Measurements from ENCODE around the gene PDCD1LG2.
"Not testable (repeated sequence)": the region's sequence is repeated elsewhere in the genome, so short reads cannot be mapped to it uniquely, and the experiment has no call there.

Gene PDCD1LG2

DNA sequence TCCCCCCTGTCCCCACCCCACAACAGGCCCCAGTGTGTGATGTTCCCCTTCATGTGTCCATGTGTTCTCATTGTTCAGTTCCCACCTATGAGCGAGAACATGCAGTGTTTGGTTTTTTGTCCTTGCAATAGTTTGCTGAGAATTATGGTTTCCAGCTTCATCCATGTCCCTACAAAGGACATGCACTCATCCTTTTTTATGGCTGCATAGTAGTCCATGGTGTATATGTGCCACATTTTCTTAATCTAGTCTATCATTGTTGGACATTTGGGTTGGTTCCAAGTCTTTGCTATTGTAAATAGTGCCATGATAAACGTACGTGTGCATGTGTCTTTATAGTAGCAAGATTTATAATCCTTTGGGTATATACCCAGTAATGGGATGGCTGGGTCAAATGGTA, 15.6 kb upstream of the PDCD1LG2 start:
- DNase-seq, result not testable (repeated sequence)

DNA sequence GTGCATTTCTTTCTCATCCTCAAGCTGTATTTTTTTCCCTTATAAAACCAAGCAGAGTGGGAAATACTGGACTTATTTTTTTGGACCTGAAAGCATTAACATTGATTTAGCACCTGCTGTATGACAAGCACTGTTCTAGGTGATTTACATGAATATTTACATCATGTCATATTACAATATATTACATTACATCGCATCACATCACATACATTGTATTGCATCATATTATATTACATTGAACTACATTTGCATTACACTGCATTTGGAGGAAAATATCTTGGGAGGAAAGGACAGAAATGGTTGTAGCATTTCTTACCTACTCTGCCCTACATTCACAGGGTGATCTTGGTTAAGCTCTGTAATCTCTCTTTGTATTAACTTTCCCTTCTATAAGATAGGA, 11.2 kb upstream of the PDCD1LG2 start:
- DNase-seq, result no peak

DNA sequence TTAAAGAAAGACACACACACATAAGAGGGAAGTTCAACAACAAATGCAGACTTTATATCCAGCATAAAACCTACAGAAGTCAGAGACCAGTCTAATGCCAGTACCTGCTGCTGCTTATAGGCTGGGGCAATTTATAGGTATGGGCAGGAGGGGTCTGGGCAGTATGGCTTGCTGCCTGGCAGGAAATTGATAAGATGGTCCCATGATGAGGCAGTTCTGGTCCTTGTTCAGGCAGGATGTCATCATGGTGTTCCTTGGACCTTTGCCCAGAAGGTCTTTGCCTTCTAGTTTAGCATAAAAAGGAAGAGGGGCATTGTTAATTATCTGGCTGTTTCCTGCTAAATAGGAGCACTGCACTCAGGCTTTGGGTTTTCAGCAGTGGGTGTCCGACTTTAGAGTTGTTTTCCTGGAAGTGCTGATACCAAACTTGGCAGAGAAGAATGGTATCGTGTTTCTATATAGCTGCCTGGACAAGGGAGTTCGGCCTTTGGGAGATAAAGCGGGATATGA, 10.4 kb upstream of the PDCD1LG2 start:
- DNase-seq, result no peak

DNA sequence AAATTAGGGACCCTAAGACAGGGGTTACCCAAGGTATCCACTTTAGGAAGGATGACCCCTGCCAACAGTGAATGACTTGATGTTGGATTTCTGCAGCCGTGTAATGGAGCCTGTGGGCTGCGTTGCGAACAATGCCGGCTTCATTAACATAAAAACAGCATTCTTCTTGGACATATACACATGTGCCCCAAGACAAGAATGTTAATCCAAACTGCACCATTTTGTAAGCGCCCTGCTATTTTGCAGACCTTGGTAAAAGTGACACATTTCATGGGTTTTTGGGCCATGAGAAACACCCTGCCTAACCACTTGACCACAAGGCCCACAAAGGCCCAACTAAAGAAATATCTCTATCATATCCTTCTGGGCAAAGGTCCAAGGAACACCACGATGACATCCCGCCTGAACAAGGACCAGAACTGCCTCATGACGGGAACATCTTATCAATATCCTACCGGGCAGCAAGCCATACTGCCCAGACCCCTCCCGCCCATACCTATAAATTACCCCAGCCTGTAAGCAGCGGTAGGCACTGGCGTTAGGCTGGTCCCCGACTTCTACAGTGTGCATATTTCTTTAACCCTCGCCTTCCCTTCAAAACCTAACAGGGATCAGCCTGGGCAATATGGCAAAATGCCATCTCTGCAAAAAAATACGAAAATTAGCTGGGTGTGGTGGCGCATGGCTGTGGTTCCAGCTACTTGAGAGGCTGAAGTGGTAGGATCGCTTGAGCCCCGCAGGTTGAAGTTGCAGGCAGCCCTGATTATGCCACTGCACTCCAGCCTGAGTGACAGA, 9.7 kb upstream of the PDCD1LG2 start:
- no peak for DNase-seq

DNA sequence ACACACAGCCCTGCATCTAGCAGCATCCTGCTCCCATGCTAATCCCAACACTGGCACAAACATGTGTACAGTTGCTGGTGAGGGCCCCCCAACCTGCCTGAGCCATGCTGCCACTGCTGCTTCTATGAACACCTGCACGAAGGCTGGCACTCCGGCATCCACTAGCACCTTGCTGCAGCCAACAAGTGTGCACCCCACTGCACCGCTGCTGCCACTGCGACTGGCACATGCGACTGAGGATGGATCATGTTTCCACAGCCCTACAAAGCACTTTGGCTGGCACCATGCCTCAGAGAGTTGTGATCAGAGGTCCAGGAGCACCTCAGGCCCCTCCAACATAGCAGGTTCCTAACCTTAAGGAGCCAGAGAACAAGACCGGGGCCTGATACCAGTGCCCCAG, 7.8 kb upstream of the PDCD1LG2 start:
- no peak for DNase-seq

DNA sequence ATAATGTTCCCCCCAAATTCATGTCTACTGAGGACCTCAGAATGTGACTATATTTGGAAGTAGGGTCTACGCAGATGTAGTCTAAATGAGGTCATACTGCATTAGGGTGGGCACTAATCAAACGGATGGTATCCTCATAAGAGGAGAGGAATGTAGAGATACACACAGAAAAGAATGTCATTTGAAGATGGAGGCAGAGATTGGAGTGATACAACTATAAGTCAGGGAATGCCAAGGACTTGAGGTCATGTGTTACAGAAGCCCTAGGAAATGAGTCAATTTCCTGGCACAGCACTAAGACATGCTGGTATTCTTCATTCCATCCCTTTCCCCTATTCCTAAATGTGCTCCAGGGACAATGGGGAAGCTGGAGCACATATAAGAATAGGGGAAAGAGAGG, 758 bp upstream of the PDCD1LG2 start:
- no peak for DNase-seq

DNA sequence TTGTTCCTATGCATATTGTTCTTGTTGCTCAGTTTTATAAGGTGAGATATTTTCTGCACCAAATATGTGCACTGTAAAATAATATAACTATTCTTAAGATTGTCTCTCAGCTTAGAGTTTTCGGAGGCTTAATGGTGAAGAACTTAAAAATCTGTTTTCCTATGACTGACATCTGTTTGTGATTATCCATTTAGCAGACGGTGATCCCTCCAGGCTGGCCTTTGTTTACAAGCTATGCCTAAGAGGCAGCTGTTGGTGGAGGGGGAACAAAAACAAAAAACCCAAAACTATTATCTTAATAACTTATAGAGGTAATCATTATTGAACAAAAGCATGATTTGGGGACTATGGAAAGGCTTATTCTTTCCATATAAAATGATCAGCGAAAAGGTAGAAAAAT, 658 bp downstream of the PDCD1LG2 start:
- DNase-seq, result no peak

DNA sequence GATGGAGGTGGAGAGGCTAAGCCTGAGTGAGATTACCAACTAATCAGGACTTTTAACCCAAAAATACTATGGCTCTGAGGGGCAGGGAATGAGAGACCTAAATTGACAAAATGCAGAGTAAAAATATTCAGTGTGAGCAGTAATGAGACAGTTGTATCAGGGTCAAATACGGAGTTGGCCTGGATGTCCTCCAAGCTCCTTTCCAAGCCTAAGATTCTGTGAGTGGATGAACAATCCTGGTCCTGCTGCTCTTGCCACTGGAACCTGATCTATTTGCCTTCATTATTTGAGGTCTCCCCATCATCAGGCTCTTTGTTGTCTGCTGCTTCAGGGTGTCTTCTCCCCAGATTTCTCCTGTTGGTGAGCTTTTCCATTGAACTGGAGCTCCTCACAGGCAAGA, 1.1 kb downstream of the PDCD1LG2 start:
- no peak for DNase-seq

DNA sequence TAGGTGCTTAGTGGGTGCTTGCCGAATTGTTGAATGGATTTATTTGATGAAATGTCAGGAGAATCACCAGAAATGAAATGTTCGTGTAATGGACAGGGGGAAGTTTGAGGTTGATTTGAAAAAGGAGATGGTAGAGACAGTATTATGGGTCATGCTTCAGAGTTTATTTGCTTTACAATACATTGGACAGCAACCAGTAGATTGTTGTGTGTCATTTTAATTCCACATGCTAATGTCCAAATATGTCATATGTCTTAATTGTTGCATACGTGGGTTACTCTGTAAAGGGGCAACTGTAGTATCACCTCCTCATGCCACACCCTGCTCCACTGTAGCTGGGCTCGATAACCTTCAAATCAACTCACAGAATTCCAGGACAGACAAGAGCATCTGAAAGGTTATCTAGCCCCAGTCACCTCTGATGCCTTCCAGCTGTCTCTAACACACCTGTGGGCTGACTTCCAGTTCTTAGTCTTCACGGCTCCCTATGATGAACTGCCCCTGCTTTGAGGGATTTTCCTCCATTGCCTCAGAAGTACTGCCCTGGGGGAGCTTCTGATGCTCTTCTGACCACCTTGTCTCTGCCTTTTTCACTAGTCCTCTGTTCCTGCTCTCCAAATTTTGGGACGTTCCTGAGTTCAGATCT, 1.7 kb downstream of the PDCD1LG2 start:
- no peak for DNase-seq

DNA sequence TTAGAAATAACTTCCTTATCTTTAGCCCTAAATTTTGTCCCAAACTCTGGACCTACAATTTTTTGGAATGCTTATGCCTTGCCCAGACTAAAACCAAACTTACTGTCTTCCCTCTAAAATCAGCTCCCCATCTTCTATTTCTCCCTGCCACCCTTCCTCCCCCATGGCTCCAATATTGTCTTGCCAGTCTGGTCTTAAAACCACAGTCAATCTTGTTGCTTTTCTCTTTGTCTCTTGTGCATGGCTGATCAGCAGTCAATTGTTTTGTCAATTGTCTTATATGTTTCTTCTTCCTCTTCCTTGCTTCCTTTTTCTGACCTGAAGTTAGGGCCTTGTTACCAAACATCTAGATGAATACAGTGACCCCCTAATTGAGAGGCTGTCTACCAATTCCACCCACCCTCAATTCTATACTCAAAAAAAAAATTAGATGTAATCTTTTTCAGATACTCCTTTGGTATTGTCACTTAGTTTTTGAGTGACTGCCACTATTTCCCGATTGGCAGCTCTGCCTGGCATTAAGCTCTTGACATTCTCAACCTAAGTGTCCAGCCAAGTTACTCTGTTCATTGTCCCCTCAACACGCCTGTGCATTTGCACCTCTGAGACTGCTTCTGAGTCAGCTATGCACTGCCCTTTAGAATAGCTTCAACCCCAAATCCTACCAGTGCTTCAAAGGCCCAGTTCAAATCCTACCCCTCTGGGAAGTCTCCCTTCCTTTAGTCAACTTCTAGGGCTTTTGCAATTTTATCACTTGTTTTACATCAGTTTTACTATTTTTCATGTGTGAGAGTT, 2.5 kb downstream of the PDCD1LG2 start:
- DNase-seq, result no peak

DNA sequence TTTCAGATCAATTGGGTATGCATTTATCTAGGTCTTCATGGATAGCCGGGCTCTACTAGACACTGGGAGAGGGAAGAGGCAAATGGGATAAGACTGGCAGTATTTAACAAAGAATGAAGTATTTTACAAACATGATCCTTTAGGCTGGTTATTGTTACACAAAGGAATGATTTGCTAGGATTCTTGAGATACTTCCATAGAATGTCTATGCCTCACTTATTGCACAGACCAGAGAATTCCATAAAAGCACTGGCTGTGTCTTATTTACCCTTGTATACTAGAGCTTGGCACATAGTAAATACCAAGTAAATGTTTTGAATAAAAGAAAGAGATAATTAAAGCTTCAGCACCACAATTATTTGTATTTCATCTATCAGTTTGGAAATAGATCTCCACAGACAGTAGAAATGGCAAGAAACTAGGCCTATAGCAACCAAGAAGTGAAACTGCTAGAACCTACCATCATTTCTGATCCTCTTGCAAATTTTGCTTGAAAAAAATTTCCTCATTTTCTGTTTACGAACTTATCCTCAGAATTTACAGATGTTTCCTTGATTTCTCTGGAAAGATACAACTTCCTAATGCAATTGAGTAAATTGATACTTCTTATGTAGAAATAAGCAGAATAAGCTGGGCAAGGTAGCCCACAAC, 3.8 kb downstream of the PDCD1LG2 start:
- no peak for DNase-seq

DNA sequence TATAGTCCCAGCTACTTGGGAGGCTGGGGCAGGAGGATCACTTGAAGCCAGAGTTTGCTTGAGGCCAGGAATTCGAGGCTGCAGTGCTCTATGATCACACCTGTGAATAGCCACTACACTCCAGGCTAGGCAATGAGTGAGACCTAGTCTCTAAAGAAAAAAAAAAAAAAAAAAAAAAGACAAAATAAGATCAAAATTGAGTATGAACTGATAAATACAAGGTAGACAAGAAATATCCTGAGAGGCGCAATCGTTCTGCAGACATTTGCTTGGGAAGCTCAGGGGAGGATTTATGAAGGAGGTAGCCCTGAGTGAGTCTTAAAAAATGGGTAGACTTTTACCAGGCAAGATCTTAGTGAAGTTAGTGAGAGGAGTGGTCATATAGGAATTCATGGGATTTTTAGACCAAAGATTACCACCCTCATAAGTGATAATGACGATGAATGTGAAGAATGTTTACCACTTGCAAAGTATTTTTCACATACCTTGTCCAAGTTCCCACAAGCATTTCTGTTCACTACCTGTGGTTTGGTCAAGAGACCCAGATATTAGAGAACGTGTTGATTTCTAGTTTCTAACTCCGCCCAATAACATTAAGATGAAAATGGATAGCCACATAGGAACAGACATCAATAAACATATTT, 4.4 kb downstream of the PDCD1LG2 start:
- no peak for DNase-seq

DNA sequence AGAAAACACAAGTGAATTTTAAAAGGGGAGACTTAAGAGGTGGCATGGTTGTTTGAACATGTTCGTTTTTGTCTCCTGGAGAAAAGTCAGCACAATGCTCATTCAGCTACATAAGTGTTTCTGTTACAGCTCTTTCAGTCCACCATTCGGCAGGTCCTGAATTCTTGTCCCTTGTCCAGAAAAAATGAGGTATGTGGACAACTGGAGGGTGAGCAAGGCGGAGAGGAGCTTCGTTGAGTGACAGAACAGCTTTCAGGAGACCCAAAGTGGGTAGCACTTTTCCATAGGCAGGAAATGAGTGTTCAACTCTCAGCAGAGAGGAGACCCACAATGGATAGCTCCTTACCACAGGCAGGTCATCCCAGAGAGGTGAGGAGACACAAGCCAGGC, 4.9 kb downstream of the PDCD1LG2 start:
- no peak for DNase-seq

DNA sequence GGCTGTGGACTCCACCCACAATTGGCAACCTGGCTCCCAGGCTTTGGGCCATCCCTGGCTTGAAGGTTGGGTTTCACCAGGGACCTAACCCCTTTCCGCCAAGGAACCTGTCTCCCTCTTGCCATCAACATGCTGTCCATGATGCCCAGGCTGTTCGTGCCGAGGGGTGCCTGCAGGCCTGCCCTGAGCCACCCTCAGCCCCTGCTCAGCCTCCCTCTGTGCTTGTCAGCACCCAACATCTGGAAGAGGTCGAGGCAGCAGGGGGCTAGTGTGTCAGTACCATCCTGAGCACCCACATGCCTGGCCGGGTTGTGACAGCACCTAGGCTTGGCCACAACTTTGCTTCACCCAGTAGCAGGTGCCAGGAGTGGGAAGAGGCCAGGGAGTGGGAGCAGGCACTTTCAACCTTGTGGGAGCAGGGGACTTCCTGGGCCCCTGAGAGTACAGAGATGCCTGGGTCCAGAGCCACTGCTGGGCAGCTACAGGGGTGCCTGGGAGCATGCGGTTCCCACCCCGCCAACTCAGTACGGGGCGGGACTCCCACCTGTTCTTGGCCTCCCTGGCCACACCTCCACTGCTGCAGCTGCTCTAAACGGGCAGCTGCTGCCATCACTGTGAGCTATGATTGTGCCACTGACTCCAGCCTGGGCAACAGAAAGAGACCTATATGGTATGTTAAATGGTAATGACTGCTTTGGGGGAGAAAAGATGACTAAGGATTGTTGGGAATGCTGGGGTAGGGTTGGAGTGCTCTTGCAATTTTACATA, 6.3 kb downstream of the PDCD1LG2 start:
- DNase-seq, result no peak

DNA sequence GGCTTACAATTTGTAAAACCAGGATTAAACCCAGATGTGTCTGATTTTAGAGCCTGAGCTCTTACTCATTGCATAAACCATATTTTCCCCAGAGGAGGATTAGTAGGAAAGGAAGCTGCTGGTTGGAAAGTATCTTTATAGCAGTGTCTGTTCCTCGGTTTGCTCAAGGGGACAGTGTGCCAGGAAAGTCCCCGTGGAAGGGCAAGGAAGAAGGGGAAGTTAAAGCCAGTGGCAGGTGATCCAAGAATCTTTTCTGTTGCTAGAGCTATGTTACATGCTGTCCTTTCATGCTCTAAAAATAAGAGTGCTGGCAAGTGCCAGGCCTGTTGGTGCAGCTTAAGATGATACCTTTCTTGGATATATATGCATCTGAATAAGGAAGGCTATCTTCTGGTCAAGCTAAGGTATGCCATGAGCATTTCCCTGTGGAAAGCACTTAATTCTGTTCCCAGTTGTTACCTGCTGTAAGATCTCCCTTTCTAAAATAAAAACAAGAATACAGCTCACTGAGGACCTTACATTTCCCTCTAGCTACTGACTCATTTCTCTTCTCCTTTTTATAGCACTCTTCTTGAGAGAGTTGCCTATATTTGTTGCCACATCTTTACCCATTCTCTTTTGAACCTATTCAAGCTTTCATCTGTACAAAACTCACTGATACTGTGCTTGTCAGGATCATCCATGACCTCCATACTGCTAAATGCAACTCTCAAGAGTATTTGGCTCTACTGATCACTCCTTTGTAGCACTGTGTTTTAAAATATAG, 8.0 kb downstream of the PDCD1LG2 start:
- DNase-seq, result no peak

DNA sequence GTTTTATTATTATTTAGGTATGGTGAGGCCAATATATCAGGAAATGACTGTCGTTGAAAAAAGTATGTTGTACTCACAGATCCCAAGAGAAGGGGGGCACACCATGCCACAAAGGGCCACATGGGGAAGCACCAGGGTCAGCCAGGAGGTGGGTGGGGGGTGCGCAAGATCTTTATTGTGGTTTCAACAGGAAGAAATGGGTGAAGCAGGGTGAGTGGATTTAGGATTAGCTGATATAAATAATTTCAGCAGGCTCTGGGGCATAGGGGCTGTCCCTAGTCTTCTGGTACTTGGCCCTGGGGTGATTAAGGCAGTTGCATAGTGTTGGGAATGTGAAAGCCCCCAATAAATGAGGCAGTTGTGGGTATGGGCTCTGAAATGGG, 8.6 kb downstream of the PDCD1LG2 start:
- DNase-seq, result no peak

DNA sequence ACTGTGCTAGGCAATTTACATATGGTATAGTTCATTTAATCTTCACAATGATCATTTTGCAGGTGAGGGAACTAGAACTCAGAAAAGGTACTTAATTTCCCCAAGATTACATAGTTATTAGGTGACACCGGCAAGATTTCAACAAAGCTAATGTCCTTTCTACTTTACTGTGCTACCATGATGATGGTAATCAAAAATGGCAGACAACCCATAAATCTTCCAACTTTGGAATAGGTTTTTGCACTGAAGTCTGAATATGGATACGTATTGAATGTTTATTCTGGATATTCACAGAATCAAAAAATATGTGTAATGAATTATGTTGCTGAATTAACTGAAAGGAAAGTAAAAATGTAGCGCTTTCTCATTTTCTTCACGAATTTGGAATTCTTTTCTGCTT, 13.8 kb downstream of the PDCD1LG2 start:
- DNase-seq, result no peak

DNA sequence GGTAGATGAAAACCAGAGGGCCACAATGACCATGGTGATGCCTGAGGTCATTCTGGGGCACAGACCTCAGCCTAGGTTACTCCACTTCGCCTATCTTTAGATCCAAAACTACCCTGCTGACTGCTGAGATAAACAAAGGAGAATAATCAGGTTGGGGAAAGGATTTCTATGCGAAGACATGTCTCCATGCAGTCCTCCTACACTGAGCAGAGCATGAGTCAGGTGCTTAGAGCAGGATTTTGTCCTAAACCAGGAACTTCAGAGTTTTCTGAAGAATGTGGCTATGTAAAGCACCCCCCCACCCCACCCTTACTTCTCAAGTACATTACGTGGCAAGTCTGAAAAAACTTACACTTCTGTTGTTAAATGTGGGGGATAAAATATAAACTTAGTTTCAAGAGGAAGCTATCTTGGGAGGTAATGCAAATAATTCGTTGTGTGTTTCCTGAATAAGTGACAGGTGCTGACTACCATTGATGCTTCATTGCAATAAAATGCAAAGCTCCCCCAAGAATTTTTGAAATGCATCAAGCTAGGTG, 19.4 kb downstream of the PDCD1LG2 start:
- DNase-seq, result no peak

DNA sequence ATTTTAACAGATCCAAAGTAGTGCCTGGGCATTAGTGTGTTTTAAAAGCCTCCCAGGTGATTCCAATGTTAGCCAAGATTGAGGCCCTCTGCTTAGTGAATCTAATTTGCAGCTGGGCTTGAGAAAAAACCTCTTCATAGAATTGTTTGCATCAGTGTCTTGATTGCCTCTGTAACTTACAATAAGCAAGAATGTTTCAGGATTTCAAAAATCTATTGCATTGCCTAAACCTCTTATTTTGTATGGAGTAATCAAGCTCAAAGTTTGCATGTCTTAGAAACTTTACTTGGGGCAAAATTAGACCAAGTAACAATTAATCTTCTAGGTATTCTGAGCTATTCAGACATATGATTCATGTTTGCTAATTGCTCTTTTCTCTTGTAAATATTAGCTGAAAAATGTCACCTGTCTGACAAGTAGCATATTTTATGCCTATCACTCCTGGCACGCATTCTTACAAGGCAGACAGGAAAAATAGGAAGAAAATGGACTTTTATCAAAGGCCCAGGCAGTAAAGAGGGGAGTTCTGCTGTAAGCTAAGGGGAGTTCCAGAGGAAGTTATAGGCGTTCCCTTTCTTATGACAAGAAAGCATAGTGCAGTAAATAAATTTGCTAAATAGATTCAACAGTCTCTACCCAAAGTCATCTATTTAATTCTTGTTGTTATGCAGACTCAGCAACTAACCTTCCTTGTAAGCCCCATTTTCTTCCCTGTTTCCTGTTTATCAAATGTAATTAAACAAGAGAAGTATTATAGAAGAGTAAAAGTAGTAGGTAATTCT, 21.0 kb downstream of the PDCD1LG2 start:
- no peak for DNase-seq

DNA sequence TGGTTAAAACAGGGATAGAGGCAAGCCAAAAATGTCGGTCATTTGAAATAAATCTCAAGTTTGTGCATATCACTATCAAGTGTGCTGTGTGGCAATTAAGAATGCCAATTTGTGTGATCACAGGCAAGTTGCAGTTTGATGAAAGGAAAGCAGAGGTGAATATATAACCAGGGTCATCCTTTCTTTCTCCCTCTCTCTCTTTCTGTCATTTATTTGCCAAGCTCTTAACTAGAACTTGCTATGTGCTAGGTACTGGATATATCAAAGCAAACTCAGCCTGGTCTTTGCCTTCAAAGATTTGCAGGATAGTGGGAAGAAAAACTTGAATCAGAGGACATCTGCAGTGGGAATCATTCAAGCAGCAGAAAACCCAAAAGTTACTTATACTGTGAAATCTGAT, 22.0 kb downstream of the PDCD1LG2 start:
- no peak for DNase-seq

All from NCI-H510A (cell line).